Measurements from ENCODE around the gene LORICRIN.

LORICRIN gene

DNA sequence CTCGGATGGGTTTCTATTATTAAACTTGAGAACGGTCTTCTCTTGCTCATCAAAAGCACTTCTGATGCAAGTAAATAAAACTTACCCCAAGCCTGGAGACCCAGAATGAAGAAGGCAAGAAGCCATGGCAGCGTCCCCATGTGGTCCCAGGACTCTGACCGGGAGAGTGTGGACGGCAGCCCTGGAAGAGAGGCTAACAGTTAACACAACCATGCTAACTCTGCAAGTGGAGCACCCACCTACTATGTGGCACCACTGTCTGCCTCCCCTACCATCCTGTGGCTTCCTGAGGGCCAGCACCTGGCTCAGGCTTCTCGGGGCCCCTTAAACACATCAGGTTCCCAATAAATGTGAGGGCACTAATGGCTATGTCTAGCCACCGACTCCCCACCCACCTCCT, 51.0 kb downstream of the LORICRIN start:
- H3K27ac ChIP-seq (ENCODE audit: extremely low read depth, low read depth, low read length): no peak overlapping the region
- ChIA-PET CTCF (no interaction called here), POLR2A (no interaction called here)

More for the DNA sequence above, 51.0 kb downstream of the LORICRIN start:
- H3K9me3 ChIP-seq (ENCODE audit: control insufficient read depth, insufficient read depth, low read depth, low read length): no peaks in the 10 kb centered on the region
- H3K4me1 ChIP-seq (ENCODE audit: control insufficient read depth, insufficient read depth, low read length): no peaks in the 10 kb centered on the region
- TF ChIP-seq ZEB2 (tag by site-specific recombination; IDR thresholded peaks at IDR 0.05): no peak
- TF ChIP-seq ZNF19 (tag by site-specific recombination; IDR thresholded peaks at IDR 0.05; ENCODE audit: low read depth): no peak
- no peak for TF ChIP-seq ZNF585B (tag by site-specific recombination; IDR thresholded peaks at IDR 0.05)
- no peak for TF ChIP-seq ZFP69B (tag by site-specific recombination; IDR thresholded peaks at IDR 0.05)
- TF ChIP-seq ZNF211 (tag by site-specific recombination; IDR thresholded peaks at IDR 0.05; ENCODE audit: low read depth): no peak
- no peak for TF ChIP-seq ZNF776 (tag by site-specific recombination; IDR thresholded peaks at IDR 0.05; ENCODE audit: borderline replicate concordance)
- TF ChIP-seq, protein P1, sequence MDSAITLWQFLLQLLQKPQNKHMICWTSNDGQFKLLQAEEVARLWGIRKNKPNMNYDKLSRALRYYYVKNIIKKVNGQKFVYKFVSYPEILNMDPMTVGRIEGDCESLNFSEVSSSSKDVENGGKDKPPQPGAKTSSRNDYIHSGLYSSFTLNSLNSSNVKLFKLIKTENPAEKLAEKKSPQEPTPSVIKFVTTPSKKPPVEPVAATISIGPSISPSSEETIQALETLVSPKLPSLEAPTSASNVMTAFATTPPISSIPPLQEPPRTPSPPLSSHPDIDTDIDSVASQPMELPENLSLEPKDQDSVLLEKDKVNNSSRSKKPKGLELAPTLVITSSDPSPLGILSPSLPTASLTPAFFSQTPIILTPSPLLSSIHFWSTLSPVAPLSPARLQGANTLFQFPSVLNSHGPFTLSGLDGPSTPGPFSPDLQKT (IDR thresholded peaks at IDR 0.05; ENCODE audit: borderline replicate concordance, low read depth, low read length): no peak
- TF ChIP-seq, protein P2, sequence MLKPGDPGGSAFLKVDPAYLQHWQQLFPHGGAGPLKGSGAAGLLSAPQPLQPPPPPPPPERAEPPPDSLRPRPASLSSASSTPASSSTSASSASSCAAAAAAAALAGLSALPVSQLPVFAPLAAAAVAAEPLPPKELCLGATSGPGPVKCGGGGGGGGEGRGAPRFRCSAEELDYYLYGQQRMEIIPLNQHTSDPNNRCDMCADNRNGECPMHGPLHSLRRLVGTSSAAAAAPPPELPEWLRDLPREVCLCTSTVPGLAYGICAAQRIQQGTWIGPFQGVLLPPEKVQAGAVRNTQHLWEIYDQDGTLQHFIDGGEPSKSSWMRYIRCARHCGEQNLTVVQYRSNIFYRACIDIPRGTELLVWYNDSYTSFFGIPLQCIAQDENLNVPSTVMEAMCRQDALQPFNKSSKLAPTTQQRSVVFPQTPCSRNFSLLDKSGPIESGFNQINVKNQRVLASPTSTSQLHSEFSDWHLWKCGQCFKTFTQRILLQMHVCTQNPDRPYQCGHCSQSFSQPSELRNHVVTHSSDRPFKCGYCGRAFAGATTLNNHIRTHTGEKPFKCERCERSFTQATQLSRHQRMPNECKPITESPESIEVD (tag by site-specific recombination; IDR thresholded peaks at IDR 0.05): no peak
- TF ChIP-seq, protein P3, sequence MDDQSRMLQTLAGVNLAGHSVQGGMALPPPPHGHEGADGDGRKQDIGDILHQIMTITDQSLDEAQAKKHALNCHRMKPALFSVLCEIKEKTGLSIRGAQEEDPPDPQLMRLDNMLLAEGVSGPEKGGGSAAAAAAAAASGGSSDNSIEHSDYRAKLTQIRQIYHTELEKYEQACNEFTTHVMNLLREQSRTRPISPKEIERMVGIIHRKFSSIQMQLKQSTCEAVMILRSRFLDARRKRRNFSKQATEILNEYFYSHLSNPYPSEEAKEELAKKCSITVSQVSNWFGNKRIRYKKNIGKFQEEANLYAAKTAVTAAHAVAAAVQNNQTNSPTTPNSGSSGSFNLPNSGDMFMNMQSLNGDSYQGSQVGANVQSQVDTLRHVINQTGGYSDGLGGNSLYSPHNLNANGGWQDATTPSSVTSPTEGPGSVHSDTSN (CRISPR knock-in tag; IDR thresholded peaks at IDR 0.05): no peak
- TF ChIP-seq, protein P4, sequence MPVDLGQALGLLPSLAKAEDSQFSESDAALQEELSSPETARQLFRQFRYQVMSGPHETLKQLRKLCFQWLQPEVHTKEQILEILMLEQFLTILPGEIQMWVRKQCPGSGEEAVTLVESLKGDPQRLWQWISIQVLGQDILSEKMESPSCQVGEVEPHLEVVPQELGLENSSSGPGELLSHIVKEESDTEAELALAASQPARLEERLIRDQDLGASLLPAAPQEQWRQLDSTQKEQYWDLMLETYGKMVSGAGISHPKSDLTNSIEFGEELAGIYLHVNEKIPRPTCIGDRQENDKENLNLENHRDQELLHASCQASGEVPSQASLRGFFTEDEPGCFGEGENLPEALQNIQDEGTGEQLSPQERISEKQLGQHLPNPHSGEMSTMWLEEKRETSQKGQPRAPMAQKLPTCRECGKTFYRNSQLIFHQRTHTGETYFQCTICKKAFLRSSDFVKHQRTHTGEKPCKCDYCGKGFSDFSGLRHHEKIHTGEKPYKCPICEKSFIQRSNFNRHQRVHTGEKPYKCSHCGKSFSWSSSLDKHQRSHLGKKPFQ (tag by site-specific recombination; IDR thresholded peaks at IDR 0.05): no peak
- TF ChIP-seq, protein P5, sequence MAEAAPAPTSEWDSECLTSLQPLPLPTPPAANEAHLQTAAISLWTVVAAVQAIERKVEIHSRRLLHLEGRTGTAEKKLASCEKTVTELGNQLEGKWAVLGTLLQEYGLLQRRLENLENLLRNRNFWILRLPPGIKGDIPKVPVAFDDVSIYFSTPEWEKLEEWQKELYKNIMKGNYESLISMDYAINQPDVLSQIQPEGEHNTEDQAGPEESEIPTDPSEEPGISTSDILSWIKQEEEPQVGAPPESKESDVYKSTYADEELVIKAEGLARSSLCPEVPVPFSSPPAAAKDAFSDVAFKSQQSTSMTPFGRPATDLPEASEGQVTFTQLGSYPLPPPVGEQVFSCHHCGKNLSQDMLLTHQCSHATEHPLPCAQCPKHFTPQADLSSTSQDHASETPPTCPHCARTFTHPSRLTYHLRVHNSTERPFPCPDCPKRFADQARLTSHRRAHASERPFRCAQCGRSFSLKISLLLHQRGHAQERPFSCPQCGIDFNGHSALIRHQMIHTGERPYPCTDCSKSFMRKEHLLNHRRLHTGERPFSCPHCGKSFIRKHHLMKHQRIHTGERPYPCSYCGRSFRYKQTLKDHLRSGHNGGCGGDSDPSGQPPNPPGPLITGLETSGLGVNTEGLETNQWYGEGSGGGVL (tag by site-specific recombination; IDR thresholded peaks at IDR 0.05): no peak
- TF ChIP-seq PRDM1 (tag by site-specific recombination; IDR thresholded peaks at IDR 0.05): no peak
- no peak for TF ChIP-seq ZNF112 (tag by site-specific recombination; IDR thresholded peaks at IDR 0.05)
- TF ChIP-seq, protein P6, sequence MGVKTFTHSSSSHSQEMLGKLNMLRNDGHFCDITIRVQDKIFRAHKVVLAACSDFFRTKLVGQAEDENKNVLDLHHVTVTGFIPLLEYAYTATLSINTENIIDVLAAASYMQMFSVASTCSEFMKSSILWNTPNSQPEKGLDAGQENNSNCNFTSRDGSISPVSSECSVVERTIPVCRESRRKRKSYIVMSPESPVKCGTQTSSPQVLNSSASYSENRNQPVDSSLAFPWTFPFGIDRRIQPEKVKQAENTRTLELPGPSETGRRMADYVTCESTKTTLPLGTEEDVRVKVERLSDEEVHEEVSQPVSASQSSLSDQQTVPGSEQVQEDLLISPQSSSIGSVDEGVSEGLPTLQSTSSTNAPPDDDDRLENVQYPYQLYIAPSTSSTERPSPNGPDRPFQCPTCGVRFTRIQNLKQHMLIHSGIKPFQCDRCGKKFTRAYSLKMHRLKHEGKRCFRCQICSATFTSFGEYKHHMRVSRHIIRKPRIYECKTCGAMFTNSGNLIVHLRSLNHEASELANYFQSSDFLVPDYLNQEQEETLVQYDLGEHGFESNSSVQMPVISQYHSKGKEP (tag by site-specific recombination; IDR thresholded peaks at IDR 0.05): no peak
- TF ChIP-seq, protein P7, sequence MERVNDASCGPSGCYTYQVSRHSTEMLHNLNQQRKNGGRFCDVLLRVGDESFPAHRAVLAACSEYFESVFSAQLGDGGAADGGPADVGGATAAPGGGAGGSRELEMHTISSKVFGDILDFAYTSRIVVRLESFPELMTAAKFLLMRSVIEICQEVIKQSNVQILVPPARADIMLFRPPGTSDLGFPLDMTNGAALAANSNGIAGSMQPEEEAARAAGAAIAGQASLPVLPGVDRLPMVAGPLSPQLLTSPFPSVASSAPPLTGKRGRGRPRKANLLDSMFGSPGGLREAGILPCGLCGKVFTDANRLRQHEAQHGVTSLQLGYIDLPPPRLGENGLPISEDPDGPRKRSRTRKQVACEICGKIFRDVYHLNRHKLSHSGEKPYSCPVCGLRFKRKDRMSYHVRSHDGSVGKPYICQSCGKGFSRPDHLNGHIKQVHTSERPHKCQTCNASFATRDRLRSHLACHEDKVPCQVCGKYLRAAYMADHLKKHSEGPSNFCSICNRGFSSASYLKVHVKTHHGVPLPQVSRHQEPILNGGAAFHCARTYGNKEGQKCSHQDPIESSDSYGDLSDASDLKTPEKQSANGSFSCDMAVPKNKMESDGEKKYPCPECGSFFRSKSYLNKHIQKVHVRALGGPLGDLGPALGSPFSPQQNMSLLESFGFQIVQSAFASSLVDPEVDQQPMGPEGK (tag by site-specific recombination; IDR thresholded peaks at IDR 0.05): no peak
- TF ChIP-seq KLF8 (tag by site-specific recombination; IDR thresholded peaks at IDR 0.05): no peak
- TF ChIP-seq KLF10 (tag by site-specific recombination; IDR thresholded peaks at IDR 0.05): no peak
- TF ChIP-seq ZNF223 (tag by site-specific recombination; IDR thresholded peaks at IDR 0.05): no peak
- TF ChIP-seq SCRT1 (tag by site-specific recombination; IDR thresholded peaks at IDR 0.05; ENCODE audit: borderline replicate concordance): no peak
- H3K36me3 ChIP-seq (ENCODE audit: control insufficient read depth in 2 of 2, insufficient read depth in 1 of 2, low read length in 2 of 2): no peaks in the 10 kb centered on the region
- H3K4me3 ChIP-seq (ENCODE audit: low read depth, low read length): no peak overlapping the region

All from HEK293 (cell line).